PC-9 (cell line): ENCODE results near the gene SNUPN. TPM values are rescaled to one million over a fixed set of nuclear protein-coding genes. Genes with fewer than 3 reads are reported as not detected.

Experiments used
- BruUV-seq: library from RNA; stranded (reverse); fragments of 400-500 nt; replicated peaks from 2 replicates; lab custom pipeline; 2021; lab: Mats Ljungman, UMichigan
- CTCF ChIA-PET: fragments of 300-600 bp; sonication (Branson Sonifier 250); formaldehyde crosslinking; loops from one replicate; lab custom pipeline; 2022; ENCODE audit warnings: antibody characterized with exemption; lab: Charles Lee
- POLR2A ChIA-PET: fragments of 300-600 bp; sonication (Branson Sonifier 250); formaldehyde crosslinking; loops from one replicate; lab custom pipeline; 2022; ENCODE audit warnings: antibody characterized with exemption; ENCODE audit not compliant: unreplicated experiment; lab: Charles Lee
- DNase-seq, 2 experiments: peaks; one replicate each; pipeline versions ENCODE4 v3.0.0 to v3.0.0-alpha.2; 2015 to 2022; ENCODE audit warnings: mixed read lengths in 1 of 2
- H2AFZ ChIP-seq: fragments of 200-600 bp; sonication (generic); 2 replicates; pipeline ENCODE4 v1.8.1; 2017; ENCODE audit warnings: antibody characterized with exemption
- H3F3A ChIP-seq: fragments of 200-600 bp; sonication (generic); 2 replicates; pipeline ENCODE4 v1.8.1; 2017; ENCODE audit warnings: antibody characterized with exemption, mild to moderate bottlenecking, low read depth; ENCODE audit not compliant: insufficient read depth
- H3K27ac ChIP-seq: fragments of 200-600 bp; sonication (generic); 2 replicates; pipeline ENCODE4 v1.6.1; 2016; ENCODE audit warnings: mixed run types
- H3K27me3 ChIP-seq: fragments of 200-600 bp; sonication (generic); 2 replicates; pipeline ENCODE4 v1.6.1; 2016; ENCODE audit warnings: low read depth, mixed run types; ENCODE audit not compliant: insufficient read depth
- H3K36me3 ChIP-seq: fragments of 200-600 bp; sonication (generic); 2 replicates; pipeline ENCODE4 v1.6.1; 2016; ENCODE audit warnings: low read depth, mixed run types
- H3K4me1 ChIP-seq: fragments of 200-600 bp; sonication (generic); replicated peaks from 2 replicates; pipeline ENCODE4 v1.6.1; 2016; ENCODE audit warnings: mixed run types; ENCODE audit not compliant: insufficient read depth
- H3K4me2 ChIP-seq: fragments of 200-600 bp; sonication (generic); 2 replicates; pipeline ENCODE4 v1.6.1; 2017; ENCODE audit warnings: mixed run types
- H3K4me3 ChIP-seq: fragments of 200-600 bp; sonication (generic); 2 replicates; pipeline ENCODE4 v1.6.1; 2016; ENCODE audit warnings: mixed run types
- H3K79me2 ChIP-seq: fragments of 200-600 bp; sonication (generic); 2 replicates; pipeline ENCODE4 v1.6.1; 2017; ENCODE audit warnings: low read depth, mixed run types
- H3K9me2 ChIP-seq: fragments of 200-600 bp; sonication (generic); 2 replicates; pipeline ENCODE4 v1.8.1; 2017; ENCODE audit warnings: mild to moderate bottlenecking; ENCODE audit not compliant: insufficient read depth
- H3K9me3 ChIP-seq: fragments of 200-600 bp; sonication (generic); 2 replicates; pipeline ENCODE4 v1.8.1; 2016; ENCODE audit warnings: low read depth; ENCODE audit not compliant: insufficient read depth
- H4K20me1 ChIP-seq: fragments of 200-600 bp; sonication (generic); 2 replicates; pipeline ENCODE4 v1.8.1; 2017; ENCODE audit not compliant: insufficient read depth
- CTCF ChIP-seq: fragments of 200-600 bp; sonication (generic); conservative IDR thresholded peaks from 2 replicates; pipeline ENCODE4 v1.6.1; 2017; ENCODE audit warnings: mixed run types, antibody characterized with exemption, mild to moderate bottlenecking, moderate library complexity
- EZH2 ChIP-seq: fragments of 200-600 bp; sonication (generic); IDR thresholded peaks from 2 replicates; pipeline ENCODE4 v1.8.0; 2017; ENCODE audit warnings: antibody characterized with exemption, low read depth
- intact Hi-C: fragments of 100-400 bp; cut with micrococcal nuclease; formaldehyde crosslinking; loops from one replicate; pipeline ENCODE4 v1.10.0; 2022; ENCODE audit not compliant: unreplicated experiment
- total RNA-seq: library from RNA; stranded (reverse); gene quantifications from 2 replicates; pipeline ENCODE4 v1.2.3, GENCODE V29; 2021

Gene SNUPN
- total RNA-seq, 1 experiment from 2014 or later = 40.0 TPM

GRCh38 chr15:75651810-75652543 is 26.5 kb upstream of the SNUPN start:
- Histone ChIP-seq H3K9me3 (no peaks in the 10 kb centered on the region), H3K79me2 (peaks cover 87% of the 10 kb centered on the region), H3K4me3 (peak overlapping the region; percentile 52), H3K4me2 (peak overlapping the region; percentile 96), H3K27ac (peak overlapping the region; percentile 55; the same call in 1 of the 2 replicates), H3K9me2 (no peaks in the 10 kb centered on the region), H3F3A (peaks cover 22% of the 10 kb centered on the region), H2AFZ (no peak overlapping the region), H4K20me1 (peaks cover 30% of the 10 kb centered on the region), H3K4me1 (peaks cover 61% of the 10 kb centered on the region), H3K27me3 (no peaks in the 10 kb centered on the region), H3K36me3 (0 out of 2 replicates have a peak, but pooled peaks cover 7% of the 10 kb centered on the region)
- no TSS peak for BruUV-seq
- intact Hi-C loops = loop anchor here (1.0 kb wide), 1 partner anchor 9 kb away; no protein-coding TSS in a partner anchor
- ChIA-PET CTCF (interaction anchor here (0.6 to 1.3 kb wide), 4 partner anchors 29 to 284 kb away, joined by 3 to 17 read pairs (median 6); partner anchors contain the start of gene PTPN9), POLR2A (interaction anchor here (0.6 to 0.7 kb wide), 3 partner anchors 13 to 787 kb away, joined by 3 to 40 read pairs (median 6); no protein-coding TSS in a partner anchor)
- no peak for DNase-seq
- TF ChIP-seq CTCF (no peak), EZH2 (no peak)

DNA sequence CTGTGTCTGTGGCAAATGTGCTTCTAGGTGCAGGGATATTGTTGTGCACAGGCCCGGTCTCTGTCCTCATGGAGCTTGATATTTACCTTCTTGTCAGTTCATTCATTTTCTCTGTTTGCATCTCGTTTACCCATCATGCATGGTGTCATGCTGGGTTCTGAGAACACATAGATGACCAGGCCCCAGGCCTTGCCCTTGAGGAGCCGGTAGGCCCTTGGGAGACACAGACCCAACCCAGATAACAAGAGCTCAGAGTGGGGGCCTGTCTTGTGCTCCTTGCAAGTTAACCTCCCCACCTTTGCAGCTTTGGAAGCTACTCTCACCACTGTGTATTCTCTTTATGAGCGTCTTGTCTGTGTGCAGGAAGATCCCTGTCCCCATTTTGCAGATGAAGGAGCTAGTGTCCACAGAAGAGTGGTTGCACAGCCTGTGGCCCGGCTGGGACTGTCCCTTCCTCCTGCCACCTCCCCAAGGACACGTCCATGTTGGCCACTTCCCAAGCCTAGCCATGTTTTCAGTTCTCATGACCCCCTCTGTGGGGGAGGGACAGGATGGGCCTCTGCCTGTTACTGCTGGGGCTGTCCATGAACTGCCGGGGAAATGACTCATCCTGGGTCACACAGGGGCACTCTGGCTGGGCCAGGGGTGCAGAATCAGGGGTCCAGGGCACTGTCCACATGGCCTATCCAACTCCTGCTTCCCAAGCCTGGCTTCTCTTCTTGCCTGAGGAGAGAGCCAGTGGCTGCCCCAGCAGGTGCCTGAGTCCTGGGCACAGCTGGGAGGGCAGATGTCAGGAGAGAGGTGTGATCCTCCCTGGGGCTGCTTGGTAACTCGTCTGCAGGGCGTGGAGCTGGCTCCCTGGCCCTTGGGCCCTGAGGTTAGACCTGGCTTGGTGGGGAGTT is 25.6 kb upstream of the SNUPN start:
- CTCF ChIA-PET = interaction anchor here (0.6 to 1.3 kb wide), 4 partner anchors 10 to 283 kb away, joined by 3 to 6 read pairs (median 4); no protein-coding TSS in a partner anchor
- H3K27ac ChIP-seq = peak overlapping the region; percentile 55; the same call in 1 of the 2 replicates
- no peaks in the 10 kb centered on the region for H3K9me3 ChIP-seq
- intact Hi-C loops = loop anchor here (1.0 kb wide), 1 partner anchor 10 kb away; no protein-coding TSS in a partner anchor
- peak overlapping the region; percentile 52 for H3K4me3 ChIP-seq
- POLR2A ChIA-PET = interaction anchor here (0.6 to 0.7 kb wide), 3 partner anchors 26 to 283 kb away, joined by 4 to 6 read pairs (median 5); partner anchors contain the start of gene SNUPN
- TF ChIP-seq CTCF (no peak), EZH2 (no peak)
- H2AFZ ChIP-seq = no peak overlapping the region
- H3K36me3 ChIP-seq = 0 out of 2 replicates have a peak, but pooled peaks cover 7% of the 10 kb centered on the region
- H3K4me1 ChIP-seq = peaks cover 69% of the 10 kb centered on the region
- DNase-seq = peak in 1 of 2 experiments; percentile 51
- H3K4me2 ChIP-seq = peak overlapping the region; percentile 96
- H3K9me2 ChIP-seq = no peaks in the 10 kb centered on the region
- no peaks in the 10 kb centered on the region for H3K27me3 ChIP-seq
- peaks cover 93% of the 10 kb centered on the region for H3K79me2 ChIP-seq
- BruUV-seq = no TSS peak
- peaks cover 24% of the 10 kb centered on the region for H3F3A ChIP-seq
- H4K20me1 ChIP-seq = peaks cover 30% of the 10 kb centered on the region

- BruUV-seq = no TSS peak
- Histone ChIP-seq H4K20me1 (peaks cover 24% of the 10 kb centered on the region), H3K4me1 (peaks cover 78% of the 10 kb centered on the region), H3K4me2 (peak overlapping the region; percentile 96), H2AFZ (no peak overlapping the region), H3K9me3 (no peaks in the 10 kb centered on the region), H3K9me2 (no peaks in the 10 kb centered on the region), H3K4me3 (peak overlapping the region; percentile 52; the same call in 1 of the 2 replicates), H3K36me3 (0 out of 2 replicates have a peak, but pooled peaks cover under 1% of the 10 kb centered on the region), H3K27me3 (no peaks in the 10 kb centered on the region), H3F3A (peaks cover 25% of the 10 kb centered on the region), H3K79me2 (peaks cover 87% of the 10 kb centered on the region), H3K27ac (no peak overlapping the region)
- intact Hi-C loops = no loop called here
- DNase-seq = no peak
- ChIA-PET POLR2A (no interaction called here), CTCF (interaction anchor here (0.6 kb wide), 1 partner anchor 18 kb away, joined by 3 read pairs; no protein-coding TSS in a partner anchor)
- TF ChIP-seq EZH2 (no peak), CTCF (no peak)
Measured at GRCh38 chr15:75649848-75650247, 24.3 kb upstream of the SNUPN start.
